NCI-H187 treated with DMSO at 0.1 percent for 48 hours (cell line): Measurements from ENCODE around the gene KANK2.

Experiments used
- DNase-seq: peaks from one replicate; lab custom pipeline; 2025; lab: John Stamatoyannopoulos, UW

Gene KANK2

DNA sequence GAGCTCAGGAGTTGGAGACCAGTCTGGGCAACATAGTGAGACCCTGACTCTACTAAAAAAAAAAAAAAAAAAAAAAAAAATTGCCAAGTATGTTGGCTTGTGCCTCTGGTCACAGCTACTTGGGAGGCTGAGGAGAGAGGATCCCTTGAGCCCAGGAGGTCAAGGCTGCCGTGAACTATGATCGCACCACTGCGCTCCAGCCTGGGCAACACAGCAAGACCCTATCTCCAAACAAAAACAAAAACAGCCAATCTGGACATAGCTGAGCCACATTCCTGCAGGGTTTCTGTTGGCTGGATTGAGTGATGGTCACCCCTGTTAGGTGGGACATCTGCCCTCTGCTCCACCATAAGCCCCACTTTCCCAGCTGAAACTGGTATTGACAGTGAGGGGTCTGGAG, 28.5 kb upstream of the KANK2 start:
- no peak for DNase-seq

DNA sequence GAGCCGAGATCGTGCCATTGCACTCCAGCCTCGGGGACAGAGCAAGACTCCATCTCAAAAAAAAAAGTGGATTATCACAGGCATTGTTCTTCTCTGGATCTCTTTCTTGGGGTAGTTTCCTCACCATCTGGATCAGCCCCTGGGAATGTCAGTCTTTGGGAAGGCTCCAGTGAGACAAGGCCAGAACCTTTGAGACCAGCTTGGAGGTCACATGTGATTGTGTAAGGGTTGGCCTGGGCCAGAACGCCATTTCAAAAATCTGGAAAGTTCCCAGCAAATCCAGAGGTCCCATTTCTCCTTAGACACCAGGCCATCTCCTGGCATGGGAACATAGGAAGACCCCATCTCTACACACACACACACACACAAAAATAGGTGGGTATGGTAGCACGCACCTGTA, 27.8 kb upstream of the KANK2 start:
- no peak for DNase-seq

DNA sequence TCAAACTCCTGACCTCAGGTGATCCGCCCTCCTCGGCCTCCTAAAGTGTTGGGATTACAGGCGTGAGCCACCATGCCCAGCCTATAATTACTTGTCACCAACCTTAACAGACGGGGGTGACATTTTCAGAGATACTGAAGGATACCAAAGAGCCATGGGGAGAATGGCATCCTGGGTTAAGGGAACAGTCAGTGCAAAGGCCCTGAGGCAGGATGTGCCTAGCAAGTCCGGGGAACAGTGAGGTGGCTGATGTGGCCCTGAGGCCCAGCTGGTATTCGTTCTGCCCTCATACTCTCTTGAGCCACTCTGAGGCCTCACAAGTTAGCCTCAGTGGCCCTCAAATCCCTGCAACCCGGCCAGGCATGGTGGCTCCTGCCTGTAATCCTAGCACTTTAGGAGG, 27.1 kb upstream of the KANK2 start:
- no peak for DNase-seq

DNA sequence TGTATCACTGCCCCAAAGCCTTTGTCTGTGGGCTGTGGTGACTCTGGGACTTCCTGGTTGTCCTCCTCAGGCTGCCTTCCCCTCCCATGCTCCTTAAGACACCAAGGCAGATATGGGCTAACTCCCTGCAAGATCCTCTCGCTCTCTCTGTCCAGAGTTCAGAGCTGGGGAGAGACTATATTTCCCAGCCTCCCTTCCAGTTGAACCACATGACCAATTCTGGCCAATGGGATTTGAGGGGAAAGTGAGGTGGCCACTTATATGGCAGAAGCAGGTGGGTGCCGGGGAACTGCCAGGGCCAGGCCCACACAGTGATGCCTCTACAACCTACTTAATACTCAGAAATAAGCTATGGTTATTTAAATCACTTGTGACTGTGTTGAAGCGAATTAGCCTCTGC, 25.9 kb upstream of the KANK2 start:
- DNase-seq, result no peak

DNA sequence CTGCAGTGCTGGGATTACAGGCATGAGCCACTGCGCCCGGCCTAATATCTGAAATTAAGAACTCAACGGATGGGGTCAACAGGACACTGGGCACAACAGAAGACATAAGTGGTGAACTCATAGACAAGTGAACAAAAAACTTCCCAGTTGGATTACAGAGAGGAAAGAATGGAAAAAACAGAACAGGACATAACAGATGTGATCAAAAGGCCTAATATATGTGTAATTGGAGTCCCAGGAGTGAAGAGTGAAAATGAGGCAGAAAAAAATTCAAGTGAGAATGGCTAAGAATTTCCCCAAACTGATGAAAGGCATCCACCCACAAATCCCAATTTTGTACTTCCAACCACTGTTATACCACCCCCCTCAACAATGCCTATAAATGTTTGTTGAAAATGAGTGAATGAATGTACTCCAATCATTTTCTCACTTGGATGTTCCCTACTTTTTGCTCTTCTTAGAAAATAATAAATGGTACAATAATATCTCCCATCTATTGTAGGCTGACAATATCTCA, 23.8 kb upstream of the KANK2 start:
- DNase-seq, result no peak

DNA sequence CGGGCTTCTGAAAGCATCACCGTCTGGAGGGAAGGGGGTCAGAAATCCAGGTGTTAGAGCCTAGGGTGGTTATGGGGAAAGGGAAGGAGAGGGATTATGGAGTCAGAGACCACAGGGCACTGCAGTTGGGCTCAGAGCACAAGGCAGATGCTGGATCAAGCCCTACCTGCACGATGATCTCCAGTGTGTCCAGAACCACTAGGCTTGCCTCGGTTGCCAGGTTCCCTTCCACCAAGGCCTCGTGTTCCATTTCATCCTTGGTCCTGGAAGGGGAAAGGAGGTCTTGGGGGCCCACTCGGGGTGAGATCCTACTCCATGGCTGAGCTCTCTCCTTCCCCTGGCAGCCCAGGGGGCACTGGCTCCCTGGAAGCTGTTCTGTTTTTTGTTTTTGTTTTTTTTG, 17.0 kb upstream of the KANK2 start:
- DNase-seq, result no peak

DNA sequence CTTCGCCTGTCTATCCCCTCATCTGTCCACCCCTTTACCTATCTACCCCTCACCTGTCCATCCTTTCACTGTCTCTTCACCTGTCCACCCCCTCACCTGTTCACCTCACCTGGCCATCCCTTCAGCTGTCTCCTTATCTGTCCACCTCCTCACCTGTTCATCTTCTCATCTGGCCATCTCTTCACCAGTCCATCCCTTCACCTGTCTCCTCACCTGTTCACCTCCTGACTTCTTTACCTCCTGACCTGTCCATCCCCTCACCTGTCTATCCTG, 13.2 kb upstream of the KANK2 start:
- DNase-seq, result no peak

DNA sequence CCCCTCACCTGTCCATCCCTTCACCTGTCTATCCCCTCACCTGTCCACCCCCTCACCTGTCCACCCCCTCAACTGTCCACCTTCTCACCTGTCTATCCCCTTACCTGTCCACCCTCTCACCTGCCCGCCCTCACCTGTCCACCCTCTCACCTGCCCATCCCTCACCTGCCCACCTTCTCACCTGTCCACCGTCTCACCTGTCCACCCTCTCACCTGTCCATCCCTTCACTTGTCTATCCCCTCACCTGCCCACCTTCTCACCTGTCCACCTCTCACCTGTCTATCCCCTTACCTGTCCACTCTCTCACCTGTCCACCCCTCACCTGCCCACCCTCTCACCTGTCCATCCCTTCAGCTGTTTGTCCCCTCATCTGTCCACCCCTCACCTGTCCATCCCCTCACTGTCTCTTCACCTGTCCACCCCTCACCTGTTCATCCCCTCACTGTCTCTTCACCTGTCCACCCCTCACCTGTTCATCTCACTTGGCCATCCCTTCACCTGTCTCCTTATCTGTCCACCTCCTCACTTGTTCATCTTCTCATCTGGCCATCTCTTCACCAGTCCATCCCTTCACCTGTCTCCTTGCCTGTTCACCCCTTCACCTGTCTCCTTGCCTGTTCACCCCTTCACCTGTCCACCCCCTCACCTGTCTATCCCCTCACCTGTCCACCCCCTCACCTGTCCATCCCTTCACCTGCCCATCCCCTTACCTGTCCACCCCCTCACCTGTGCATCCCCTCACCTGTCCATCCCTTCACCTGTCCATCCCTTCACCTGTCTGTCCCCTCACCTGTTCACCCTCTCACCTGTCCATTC, 12.7 kb upstream of the KANK2 start:
- DNase-seq, result no peak

DNA sequence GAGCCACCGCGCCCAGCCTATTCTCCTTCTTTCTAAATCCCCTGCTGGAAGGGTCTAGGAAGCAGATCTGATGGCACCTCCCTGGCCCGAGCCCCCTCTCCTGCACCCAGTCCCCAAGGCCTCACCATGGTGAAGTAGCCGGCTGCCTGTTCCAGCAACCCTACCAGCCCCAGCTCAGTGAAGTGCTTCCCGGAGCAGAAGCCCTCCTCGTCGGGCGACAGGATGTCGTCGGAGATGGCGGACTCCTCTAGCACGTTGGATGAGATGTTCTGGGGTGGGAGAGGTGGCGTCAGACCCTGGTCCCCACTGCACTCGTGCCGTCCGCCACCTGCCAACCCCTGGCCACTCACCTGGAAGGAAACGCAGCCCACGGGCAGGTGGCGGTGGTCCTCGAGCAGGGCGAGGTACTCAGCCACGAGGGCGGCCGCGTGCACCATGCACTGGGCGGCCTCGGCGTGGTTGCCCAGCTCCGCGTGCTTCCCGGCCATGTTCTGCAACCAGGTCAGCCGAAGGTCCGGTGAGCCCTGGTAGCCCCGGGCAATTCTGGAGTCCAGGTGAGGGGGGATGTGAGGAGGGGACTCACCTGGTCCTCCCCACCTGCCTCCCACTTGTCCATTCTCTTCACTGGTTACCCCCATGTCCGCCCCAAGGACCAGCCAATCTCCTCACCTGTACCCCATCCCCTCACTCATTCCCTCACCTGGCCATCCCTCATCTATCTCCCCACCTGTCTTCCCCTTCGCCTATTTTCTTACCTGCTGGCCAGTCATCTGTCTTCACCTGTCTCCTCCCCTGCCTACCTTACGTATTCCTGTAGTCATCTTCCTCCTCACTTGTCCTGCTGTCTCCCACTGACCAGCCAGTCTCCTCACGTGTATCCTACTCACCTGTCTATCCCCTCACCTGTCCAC, 11.5 kb upstream of the KANK2 start:
- no peak for DNase-seq

DNA sequence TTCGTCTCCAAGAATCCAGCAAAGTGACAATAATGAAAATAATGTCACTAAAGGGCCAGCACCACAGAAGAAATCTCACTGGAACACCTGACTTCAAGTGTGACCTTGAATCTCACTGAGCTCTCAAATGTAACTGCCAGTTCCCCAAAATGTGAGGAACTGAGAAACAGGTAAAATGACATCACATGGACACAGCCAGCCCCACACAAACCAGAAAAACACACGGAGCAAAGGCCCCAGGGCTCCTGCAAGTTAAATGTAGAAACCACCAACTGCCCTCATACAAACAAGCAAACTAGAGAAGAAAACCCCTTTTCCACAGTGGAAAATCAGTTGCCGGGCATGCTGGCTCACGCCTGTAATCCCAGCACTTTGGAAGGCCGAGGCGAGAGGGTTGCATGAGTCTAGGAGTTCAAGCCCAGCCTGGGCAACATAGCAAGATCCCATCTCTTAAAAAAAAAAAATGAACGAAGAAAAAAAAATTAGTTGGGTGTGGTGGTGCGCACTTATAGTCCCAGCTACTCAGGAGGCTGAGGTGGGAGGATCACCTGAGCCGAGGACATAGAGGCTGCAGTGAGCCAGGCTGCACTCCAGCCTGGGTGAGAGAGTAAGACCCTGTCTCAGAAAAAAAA, 8.7 kb upstream of the KANK2 start:
- DNase-seq, result no peak

DNA sequence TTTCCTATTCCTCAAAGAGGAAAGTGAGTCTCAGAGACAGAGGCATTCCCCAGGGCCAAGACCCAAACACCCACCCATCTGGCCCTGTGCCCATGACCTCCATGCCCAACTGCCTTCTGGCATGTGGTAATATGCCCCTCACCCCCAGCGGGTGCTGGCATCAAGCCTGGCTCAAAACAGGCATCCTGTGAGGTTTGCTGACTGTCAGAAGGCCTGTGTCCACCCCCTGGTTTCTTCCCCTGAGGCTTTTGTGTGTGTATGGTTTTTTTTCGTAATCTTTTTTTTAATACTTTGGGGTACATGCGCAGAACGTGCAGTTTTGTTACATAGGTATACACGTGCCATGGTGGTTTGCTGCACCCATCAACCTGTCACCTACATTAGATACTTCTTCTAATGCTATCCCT, 7.6 kb upstream of the KANK2 start:
- no peak for DNase-seq

DNA sequence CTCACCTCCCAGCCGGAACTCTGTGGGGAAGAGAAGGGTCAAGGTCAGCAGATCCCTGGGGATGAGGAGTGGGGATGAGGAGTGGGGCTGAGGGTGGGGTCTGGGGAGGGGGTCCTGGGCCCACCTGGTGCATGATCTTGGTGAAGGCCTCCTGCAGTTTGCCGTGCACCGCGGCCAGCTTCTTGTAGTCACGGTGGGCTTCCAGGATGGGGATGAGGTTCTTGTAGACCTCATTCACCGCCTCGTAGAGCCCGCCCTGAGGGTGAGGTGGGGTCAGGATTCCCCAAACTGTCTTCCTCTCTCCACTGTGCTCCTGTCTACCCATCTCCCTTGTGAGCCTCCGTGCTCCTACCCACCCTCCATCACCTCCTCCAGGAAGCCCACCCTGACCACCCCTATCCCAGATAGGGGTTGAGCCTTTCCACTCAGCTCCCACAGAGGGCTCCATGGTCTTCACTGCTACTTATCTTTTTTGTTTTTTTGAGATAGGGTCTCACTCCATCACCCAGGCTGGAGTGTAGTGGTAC, 6.8 kb upstream of the KANK2 start:
- no peak for DNase-seq

DNA sequence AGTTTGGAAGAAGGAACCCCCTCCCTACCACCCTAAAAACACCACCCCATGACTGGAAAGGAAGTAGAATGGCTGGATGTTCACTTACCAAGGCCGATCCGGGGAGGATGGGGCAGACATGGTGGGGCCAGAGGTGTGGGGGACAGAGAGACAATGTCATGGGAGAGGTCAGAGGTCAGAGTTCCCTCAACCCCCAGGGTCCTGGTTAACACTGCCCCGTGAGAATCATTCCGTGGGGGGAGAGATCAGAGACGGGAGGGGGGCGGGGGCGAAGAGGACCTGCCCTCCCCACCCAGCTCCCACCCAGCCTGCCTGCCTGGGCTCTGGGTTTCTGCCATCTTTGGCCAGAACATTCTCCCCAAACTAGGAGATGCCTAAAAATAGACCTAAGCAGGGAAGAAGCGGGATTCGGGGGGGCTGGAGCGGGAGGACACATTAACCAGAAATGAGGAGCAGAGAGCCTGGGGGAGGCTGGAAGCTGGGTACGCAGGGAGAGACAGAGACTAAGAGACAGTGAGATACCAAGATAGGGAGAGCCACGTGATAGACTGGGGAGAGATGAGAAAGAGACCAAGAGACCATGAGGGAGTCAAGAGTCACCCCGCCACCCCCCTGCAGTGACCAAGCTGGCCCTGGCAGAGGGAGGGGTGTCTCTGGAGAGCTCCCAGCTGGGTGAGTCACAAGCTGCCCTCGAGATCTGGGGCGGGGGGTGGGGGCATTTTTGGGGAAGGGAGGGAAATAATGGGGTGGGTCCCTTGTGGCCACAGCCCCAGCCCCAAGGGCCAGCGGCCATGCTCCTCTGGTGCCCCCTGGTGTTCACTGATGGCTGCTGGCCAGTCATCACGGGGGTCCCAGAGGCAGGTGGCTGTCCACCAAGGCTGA, 6.1 kb upstream of the KANK2 start:
- DNase-seq, result no peak

DNA sequence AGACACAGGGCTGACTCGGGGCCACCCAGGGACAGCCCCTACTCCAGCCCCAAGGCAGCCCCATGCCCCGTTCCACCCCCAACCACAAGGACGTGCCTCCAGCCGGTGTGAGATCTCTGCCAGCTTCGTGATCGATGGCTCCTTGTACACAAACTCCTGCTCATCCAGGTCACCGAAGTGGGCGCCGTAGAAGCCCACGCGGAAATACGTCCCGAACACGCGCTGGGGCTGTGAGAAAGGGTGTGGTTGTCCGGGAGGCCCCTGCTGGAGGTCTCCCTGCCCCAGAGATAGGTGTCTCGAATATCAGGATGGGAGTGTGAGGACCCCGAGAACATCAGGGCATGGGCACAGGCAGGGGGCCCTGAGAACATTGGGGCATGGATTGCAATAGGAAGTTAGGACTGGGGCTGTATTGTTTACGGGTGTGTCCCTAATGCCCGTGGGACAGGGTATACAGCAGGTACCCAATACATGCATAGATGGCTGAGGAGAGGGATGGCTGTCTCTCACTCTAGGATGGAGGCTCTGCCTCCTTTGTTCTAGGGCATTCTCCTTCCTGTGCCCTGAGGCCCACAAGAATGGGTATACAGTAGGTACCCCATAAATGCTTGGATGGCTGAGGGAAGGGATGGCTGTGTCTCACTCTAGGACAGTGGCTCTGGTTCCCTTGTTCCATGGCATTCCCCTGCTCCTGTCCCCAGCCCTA, 5.3 kb upstream of the KANK2 start:
- DNase-seq, result no peak

DNA sequence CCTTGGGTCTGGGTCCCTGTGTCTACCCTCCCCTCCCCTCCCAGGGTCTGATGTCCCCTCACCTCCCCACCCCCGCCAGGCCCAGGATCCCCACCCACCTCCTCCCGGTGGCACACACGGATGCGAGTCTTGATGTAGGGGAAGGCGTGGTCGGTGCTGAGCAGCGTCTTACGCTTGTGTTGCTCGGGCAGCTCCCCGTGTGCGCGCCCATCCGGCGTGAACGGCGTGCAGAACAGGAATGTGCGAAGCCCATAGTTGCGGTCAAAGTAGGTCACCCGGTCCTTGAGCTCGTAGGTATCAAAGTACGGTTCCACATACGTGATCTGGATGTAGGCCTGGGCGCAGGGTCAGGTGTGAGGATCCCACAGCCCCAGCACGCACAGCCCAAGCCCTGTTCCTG, 4.4 kb upstream of the KANK2 start:
- DNase-seq, result no peak

DNA sequence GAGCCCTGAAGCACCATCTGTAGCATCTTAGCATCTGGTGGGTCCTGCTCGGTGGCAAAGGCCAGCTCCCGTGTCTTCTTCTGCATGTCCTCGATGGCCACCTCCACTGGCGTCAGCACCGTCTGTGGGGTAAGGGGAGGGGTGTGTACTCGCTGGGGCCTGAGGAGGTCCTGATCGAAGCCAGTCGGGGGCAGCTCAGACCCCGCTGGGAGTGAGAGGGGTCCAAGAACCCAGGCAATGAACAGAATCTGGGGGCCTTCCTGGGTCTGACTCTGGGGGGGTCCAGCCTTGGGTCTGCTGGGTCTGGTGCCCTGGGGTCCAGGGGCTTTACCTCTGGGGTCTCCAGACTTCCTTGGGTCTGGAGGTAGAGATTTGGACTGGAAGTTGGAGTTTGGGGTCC, 3.6 kb upstream of the KANK2 start:
- DNase-seq, result no peak

DNA sequence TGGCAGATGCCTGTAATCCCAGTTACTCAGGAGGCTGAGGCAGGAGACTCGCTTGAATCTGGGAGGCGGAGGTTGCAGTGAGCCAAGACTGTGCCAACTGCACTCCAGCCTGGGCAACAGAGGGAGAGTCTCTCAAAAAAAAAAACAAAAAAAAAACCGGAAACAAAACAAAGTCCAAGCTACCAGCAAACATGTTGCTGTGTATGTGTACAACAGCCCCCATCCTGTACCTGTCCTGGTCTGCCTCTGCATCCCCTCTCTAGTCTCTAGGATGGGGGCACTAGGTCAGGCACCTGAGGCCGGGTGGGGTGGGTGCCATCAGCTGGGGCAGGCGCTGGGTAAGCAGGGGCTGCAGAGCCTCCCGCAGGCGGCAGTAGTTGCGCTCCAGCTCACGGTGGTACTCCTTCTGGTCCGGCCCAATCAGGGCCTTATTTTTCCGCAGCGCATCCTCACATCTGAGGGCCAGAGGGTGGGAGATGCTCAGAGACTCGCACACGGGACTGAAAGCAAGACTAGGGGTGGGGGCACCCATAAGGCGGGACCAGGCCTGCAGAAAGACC, 2.8 kb upstream of the KANK2 start:
- DNase-seq, result no peak

DNA sequence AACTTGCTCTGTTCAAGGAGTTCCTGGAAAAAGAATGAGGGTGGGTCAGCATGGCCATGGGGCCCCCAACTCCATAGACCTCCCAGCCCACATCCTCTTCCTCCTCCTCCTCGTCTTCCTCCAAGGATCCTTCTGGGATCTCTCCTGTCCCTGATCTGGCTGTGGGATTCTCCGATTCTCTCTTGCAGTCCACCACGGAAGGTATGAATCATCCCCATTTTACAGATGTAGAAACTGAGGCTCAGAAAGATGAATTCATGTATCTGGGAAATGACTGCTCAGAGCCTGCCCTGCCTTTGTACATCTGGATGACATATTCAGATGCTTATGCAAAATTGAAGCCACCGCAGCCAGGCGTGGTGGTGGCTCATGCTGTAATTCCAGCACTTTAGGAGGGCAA, 2.2 kb upstream of the KANK2 start:
- no peak for DNase-seq

DNA sequence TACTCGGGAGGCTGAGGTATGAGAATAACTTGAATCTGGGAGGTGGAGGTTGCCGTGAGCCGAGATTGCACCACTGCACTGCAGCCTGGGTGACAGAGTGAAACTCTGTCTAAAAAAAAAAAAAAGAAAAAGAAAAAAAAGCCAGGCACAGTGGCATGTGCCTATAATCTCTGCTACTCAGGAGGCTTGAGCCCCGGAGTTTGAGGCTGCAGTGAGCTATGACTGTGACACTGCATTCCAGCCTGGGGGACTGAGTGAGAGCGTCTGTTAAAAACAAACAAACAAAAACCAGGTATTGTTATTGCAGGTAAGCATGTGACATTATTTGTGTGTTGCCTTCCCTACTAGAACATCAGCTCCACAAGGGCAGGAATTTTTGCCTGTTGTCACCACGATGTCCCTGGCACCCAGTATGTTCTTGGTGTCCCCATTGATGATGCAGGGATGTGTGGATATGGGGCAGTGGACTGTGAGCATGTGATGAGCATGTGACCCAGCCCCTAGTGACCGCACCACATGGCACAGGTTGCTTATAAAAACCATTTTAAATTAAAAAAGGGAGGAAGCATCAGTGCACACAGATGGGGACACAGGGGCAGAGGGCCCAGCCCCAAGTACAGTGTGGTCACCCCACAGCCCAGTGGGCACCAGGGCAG, 1.6 kb upstream of the KANK2 start:
- DNase-seq, result no peak

DNA sequence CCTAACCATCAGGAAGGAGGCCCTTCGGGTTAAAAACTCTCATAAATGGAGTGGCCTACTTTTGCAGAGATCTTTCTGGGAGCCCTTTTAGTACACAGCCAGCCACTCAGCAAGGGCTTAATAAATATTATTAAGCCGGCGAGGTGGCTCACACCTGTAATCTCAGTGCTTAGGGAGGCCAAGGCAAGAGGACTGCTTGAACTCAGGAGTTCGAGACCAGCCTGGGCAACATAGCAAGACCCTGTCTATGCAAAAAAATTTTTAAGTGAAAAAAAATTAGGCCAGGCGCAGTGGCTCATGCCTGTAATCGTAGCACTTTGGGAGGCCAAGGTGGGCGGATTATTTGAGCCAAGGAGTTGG, 810 bp upstream of the KANK2 start:
- DNase-seq, result no peak
